HEK293T (cell line): Measurements from ENCODE around the gene NFATC1.

Source experiments
- CTCF ChIA-PET: fragments of 350-600 bp; formaldehyde crosslinking; extraction: SDS; loops from one replicate; lab custom pipeline; 2021; ENCODE audit warnings: antibody characterized with exemption, inconsistent platforms; lab: Yijun Ruan, JAX
- POLR2A ChIA-PET: fragments of 350-600 bp; formaldehyde crosslinking; extraction: SDS; loops from one replicate; lab custom pipeline; 2020; ENCODE audit warnings: antibody characterized with exemption, inconsistent platforms; lab: Yijun Ruan, JAX
- DNase-seq: peaks from one replicate; pipeline ENCODE4 v3.0.0; 2012; ENCODE audit warnings: mixed read lengths; ENCODE audit errors: extremely low spot score
- ARNT ChIP-seq: fragments of 450-650 bp; IDR thresholded peaks from 2 replicates; pipeline ENCODE4 v1.6.1; 2017; ENCODE audit warnings: mild to moderate bottlenecking
- BHLHE40 ChIP-seq: fragments of 450-650 bp; IDR thresholded peaks from 2 replicates; pipeline ENCODE4 v1.6.1; 2016; ENCODE audit warnings: mild to moderate bottlenecking, moderate library complexity, borderline replicate concordance
- CTBP1 ChIP-seq: fragments of 450-650 bp; IDR thresholded peaks from 2 replicates; pipeline ENCODE4 v1.6.1; 2016; ENCODE audit warnings: borderline replicate concordance
- ELF4 ChIP-seq: fragments of 450-650 bp; IDR thresholded peaks from 2 replicates; pipeline ENCODE4 v1.6.1; 2017; ENCODE audit warnings: antibody characterized with exemption
- FOXA1 ChIP-seq: fragments of 450-650 bp; IDR thresholded peaks from 2 replicates; pipeline ENCODE4 v1.6.1; 2016; ENCODE audit warnings: mild to moderate bottlenecking
- FOXK2 ChIP-seq: fragments of 450-650 bp; IDR thresholded peaks from 2 replicates; pipeline ENCODE4 v1.6.1; 2016; ENCODE audit warnings: mild to moderate bottlenecking
- FOXM1 ChIP-seq: fragments of 450-650 bp; IDR thresholded peaks from 2 replicates; pipeline ENCODE4 v1.6.1; 2017; ENCODE audit warnings: mild to moderate bottlenecking, borderline replicate concordance
- HDGF ChIP-seq: fragments of 450-650 bp; IDR thresholded peaks from 2 replicates; pipeline ENCODE4 v1.6.1; 2017; ENCODE audit warnings: antibody characterized with exemption, borderline replicate concordance
- L3MBTL2 ChIP-seq: fragments of 450-650 bp; conservative IDR thresholded peaks from 2 replicates; pipeline ENCODE4 v1.6.1; 2016; ENCODE audit warnings: mild to moderate bottlenecking
- LEF1 ChIP-seq: fragments of 450-650 bp; IDR thresholded peaks from 2 replicates; pipeline ENCODE4 v1.6.1; 2017; ENCODE audit warnings: mild to moderate bottlenecking, borderline replicate concordance
- NFRKB ChIP-seq: fragments of 450-650 bp; IDR thresholded peaks from 2 replicates; pipeline ENCODE4 v1.6.1; 2016; ENCODE audit warnings: mild to moderate bottlenecking, moderate library complexity
- SP1 ChIP-seq: fragments of 450-650 bp; IDR thresholded peaks from 2 replicates; pipeline ENCODE4 v1.6.1; 2017
- SUZ12 ChIP-seq: fragments of 450-650 bp; IDR thresholded peaks from 2 replicates; pipeline ENCODE4 v1.6.1; 2016; ENCODE audit warnings: mild to moderate bottlenecking
- TARDBP ChIP-seq: fragments of 450-650 bp; IDR thresholded peaks from 2 replicates; pipeline ENCODE4 v1.6.1; 2016
- ZNF384 ChIP-seq: fragments of 450-650 bp; IDR thresholded peaks from 2 replicates; pipeline ENCODE4 v1.6.1; 2016
- TF ChIP-seq, protein P1 (sequence below): fragments of 450-650 bp; IDR thresholded peaks from 2 replicates; pipeline ENCODE4 v1.6.1; 2016

NFATC1 gene

DNA sequence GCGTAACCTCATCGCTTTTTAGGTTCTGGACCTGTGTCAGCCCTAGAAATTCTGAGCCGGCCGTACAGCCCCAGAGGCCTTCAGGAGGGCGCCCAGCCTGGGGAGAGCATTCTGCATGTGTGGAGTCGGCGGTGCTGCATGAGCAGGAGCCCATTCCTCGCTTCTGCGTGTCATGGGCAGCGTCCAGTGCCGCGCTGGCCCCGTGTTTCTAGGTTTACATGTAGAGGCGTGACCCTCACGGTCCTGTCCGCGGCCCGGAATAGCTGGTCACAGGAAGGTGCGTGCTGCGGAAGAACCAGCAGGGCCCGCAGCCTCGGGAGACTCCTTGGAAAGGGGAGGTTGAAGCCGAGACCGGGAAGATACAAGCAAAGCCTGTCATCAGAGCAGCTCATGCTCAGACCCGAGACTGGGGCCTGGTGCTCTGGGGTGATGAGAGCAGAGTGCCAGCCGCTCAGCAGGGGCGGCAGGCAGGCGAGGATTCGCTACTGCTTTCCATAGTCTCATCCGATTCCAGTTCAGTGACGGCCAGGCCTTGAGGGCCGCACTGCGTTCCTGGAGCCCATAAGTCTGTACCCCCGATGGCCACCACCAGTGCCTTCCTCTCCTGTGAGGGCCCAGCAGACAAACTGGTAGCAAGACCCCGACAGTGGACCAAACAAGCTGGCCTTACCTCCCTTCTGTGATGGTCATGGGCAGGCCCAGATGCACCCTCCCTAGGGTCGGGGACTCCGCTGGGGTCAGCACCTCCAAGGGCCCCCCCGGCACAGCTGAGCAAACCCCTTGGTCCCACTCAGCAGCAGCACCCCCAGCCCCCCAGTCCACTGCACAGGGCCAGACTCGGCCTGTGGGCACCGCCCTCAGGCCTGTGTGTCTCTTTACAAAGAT, 15.6 kb upstream of the NFATC1 start:
- no peak for DNase-seq
- TF ChIP-seq ARNT (no peak), FOXK2 (no peak), TARDBP (no peak), NFRKB (no peak), LEF1 (no peak), ZNF384 (no peak), FOXA1 (no peak), SP1 (no peak), L3MBTL2 (no peak), BHLHE40 (no peak), SUZ12 (no peak), HDGF (no peak), FOXM1 (no peak), ELF4 (no peak), CTBP1 (no peak)
- TF ChIP-seq, protein P1, sequence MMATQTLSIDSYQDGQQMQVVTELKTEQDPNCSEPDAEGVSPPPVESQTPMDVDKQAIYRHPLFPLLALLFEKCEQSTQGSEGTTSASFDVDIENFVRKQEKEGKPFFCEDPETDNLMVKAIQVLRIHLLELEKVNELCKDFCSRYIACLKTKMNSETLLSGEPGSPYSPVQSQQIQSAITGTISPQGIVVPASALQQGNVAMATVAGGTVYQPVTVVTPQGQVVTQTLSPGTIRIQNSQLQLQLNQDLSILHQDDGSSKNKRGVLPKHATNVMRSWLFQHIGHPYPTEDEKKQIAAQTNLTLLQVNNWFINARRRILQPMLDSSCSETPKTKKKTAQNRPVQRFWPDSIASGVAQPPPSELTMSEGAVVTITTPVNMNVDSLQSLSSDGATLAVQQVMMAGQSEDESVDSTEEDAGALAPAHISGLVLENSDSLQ, result no peak
- ChIA-PET CTCF (interaction anchor here (0.7 to 1.3 kb wide), 3 partner anchors 32 to 1701 kb away, joined by 3 to 4 read pairs (median 3); no protein-coding TSS in a partner anchor), POLR2A (no interaction called here)

DNA sequence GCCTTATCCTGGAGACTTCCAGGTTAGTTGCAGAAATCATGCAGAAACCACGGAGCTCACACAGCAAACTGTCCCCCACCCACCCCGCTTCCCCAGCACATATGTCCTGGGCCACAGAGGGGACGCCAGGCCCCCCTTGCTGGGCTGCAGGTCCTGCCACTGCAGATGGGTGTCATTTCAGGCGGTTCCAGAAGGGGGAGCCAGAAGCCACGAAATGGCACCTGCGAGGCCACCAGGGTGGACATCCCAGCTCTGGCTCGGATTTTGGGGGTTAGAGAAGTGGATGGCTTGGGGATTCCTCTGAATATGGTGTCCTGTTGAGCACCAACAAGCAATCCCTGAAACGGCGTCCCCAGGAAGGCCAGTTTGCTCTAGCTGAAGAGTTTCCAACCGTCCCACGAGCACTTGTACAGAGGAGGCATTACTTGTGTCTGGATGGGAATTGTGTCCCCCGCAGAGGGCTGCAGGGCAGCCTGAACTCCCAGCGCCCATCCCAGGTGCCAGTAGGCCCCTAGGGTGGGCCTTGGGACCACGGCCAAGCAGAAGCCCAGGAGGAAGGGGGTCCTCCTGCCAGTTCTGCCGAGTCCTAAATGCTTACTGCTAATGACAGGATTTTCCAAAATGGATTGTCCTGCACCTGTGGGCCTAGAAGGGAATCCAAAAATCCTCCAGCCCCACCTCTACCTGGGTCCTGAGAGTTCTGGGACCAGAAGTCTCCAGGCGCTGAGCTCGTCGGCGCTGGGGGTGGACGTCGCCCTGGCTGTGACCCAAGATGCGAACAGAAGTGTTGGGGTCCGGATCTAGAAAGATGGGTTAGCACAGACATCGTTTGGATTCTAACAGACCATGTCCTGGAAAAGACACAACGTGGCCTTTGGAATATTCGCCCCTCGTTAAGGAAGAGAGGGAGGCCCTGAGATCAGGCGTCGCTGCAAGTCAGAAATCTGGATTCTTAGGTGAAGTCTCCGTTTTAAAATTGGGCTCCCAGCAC, 14.6 kb upstream of the NFATC1 start:
- ChIA-PET CTCF (interaction anchor here (0.7 to 1.3 kb wide), 3 partner anchors 32 to 1702 kb away, joined by 3 to 4 read pairs (median 3); no protein-coding TSS in a partner anchor), POLR2A (no interaction called here)
- TF ChIP-seq LEF1 (no peak), TARDBP (no peak), HDGF (no peak), FOXM1 (no peak), L3MBTL2 (no peak), ARNT (no peak), SP1 (no peak), CTBP1 (no peak), FOXA1 (no peak), SUZ12 (no peak), ZNF384 (no peak), FOXK2 (no peak)
- peak; percentile 67 for DNase-seq

DNA sequence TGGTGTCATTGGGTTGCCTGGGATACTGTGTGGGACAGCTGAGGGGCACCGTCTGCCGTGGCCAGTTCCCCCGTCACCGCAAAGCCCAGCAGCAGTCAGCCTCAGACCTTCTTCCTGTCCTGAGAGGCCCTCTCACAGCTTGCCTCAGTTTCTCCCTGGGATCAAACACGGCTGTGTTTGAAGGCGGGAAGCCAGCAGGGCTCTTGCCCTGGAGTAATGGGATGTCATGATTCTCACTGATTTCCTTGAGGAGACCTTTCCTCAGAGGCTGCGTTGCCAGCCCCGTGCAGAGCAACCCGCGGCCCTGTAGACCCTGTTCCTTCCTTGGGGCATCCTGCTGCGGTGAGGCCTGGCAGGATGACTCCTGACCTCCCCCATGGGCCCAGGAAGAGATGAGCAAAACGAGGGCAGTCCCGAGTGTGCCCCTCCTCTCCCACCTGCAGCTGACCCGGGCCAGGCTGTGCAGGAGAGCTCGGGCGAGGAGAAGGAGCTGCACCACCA, 13.9 kb upstream of the NFATC1 start:
- DNase-seq, result no peak
- ChIA-PET CTCF (no interaction called here), POLR2A (no interaction called here)
- TF ChIP-seq HDGF, result no peak
- no peak for TF ChIP-seq ARNT
- TF ChIP-seq CTBP1, result no peak
- TF ChIP-seq ELF4, result no peak
- TF ChIP-seq TARDBP, result no peak
- no peak for TF ChIP-seq BHLHE40
- no peak for TF ChIP-seq L3MBTL2
- TF ChIP-seq SUZ12, result no peak

DNA sequence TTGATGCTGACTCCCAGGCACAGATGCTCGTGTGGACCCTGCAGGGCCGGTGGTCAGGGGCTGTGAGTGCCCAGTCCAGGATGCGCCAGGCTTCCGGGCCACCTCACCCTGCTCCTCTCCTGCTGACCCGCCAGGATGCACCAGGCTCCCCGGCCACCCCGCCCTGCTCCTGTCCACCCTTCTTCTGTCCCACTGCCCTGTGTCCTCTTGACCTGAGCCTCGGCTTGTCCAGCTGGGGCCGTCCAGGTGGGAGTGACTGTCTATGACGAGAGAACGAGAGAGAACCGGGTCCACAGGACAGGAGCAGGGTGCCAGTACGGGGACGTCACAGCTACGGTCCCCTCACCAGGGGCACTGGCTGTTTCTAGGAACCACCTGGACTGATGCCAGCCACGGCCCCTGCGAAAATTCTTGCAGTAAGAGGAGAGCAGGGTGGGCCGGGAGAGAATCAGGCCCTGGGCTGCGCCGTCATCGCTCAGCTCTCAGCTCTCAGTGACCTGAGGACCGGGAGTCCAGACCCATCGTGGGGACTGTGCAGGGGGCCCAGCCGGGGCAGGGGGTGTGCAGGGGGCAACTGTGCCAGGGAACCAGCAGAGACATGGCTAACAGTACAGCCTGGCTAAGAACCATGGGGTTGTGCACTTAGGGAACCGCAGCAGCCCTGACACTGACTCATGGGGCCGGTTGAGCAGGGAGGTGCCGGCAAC, 12.9 kb upstream of the NFATC1 start:
- POLR2A ChIA-PET, result no interaction called here
- no peak for TF ChIP-seq FOXK2
- TF ChIP-seq FOXA1, result no peak
- TF ChIP-seq L3MBTL2, result no peak
- TF ChIP-seq LEF1, result no peak
- no peak for TF ChIP-seq FOXM1
- no peak for TF ChIP-seq ELF4
- DNase-seq, result no peak
- CTCF ChIA-PET, result no interaction called here

DNA sequence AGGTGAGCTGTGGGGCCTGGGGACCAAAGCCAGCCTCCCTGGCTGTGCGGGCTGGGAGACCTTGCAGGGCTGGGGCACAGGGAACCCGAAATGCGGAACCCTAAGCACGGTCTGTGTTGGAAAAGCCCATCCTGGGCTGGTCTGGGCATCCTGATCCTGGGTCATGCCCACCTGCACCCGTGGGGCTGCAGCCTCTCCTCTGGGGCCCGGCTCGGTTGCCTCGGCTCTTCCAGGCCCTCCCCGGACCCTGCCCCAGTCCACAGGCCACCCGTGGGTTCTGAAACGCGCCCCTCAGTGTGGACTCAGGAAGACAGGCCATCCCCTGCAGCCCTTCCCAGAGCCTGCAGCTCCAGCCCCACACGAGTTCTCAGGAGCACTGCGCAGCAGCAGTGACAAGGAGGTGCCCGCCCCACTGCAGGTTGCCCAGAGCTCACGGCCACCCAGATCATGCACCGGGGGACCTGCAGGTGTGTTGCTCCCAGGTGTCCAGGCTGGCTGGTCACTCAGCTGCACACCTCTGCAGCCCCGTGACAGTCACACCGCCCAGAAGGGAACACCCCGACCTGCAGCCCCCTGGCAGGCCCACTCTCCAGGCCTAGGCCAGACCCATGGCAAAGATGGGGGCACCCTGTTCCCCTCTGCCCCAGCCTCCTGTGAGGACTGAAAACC, 12.2 kb upstream of the NFATC1 start:
- ChIA-PET CTCF (no interaction called here), POLR2A (no interaction called here)
- no peak for TF ChIP-seq TARDBP
- TF ChIP-seq FOXA1, result no peak
- no peak for DNase-seq

DNA sequence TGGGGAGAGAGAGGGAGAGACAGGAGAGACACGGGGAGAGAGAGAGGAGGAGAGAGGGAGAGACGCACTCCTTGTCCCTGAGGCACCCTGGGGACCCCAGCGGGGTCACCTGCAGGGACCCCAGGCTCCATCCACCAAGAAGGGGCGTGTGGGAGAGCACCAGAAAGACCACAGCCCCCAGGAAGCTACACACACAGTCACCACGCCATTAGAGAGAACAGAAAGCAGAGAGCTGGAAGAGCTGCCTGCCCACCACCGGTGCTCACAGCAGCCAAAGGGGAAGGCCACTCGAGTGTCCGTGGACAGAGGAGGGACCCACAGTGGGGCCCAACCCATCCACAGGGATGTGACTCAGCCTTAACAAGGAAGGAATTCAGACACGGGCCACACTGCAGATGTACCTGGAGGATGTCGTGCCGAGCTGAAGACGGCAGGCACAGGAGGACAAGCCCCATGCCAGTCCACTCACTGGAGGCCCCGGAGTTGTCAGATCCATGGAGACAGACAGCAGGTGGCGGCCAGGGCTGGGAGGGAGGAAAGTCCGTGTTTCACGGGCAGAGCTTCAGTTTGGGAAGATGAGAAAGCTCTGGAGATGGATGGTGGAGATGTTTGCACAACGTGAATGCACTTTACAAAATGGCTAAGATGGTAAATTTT, 11.5 kb upstream of the NFATC1 start:
- TF ChIP-seq BHLHE40 (no peak), L3MBTL2 (no peak), ARNT (no peak), SP1 (no peak), SUZ12 (no peak), CTBP1 (no peak), FOXK2 (no peak), TARDBP (no peak), FOXA1 (no peak), FOXM1 (no peak), NFRKB (no peak), ELF4 (no peak), ZNF384 (no peak), LEF1 (no peak), HDGF (no peak)
- TF ChIP-seq, protein P1, result no peak
- POLR2A ChIA-PET, result no interaction called here
- CTCF ChIA-PET, result no interaction called here
- no peak for DNase-seq
